Mucosa of gallbladder (tissue), 1 donor: Measurements from ENCODE around the gene SPG11. TPM values are rescaled to one million over a fixed set of nuclear protein-coding genes. Genes with fewer than 3 reads are reported as not detected.

Experiments used
- DNase-seq: peaks from one replicate; pipeline ENCODE4 v3.0.0-alpha.2; 2020; ENCODE audit warnings: low spot score
- total RNA-seq: library from RNA; stranded (reverse); gene quantifications from one replicate; pipeline ENCODE4 v1.2.1, GENCODE V29; 2021
- donor health status: DM: no; HTN: no; CAD: no.

Gene SPG11
- total RNA-seq, 1 donor from 2014 or later, result 96.3 TPM

- DNase-seq, result no peak
Observed at GRCh38 chr15:44529864-44530604, 133.4 kb downstream of the SPG11 start.

- no peak for DNase-seq
Observed at GRCh38 chr15:44527241-44527640, 136.2 kb downstream of the SPG11 start.

- DNase-seq, result no peak
Observed at GRCh38 chr15:44525018-44525417, 138.4 kb downstream of the SPG11 start.

GRCh38 chr15:44519537-44519936 is 143.9 kb downstream of the SPG11 start:
- DNase-seq, result no peak

- no peak for DNase-seq
Observed at GRCh38 chr15:44516436-44516835, 147.0 kb downstream of the SPG11 start.

Other genes with a start within 250 kb of the SPG11 start
- gene CTDSPL2, start 236.0 kb downstream of the SPG11 start, total RNA-seq, result 32.4 TPM
- 52.1 TPM for gene EIF3J, start 126.5 kb downstream of the SPG11 start, total RNA-seq
- 2.2 TPM for gene PATL2, start 47.7 kb upstream of the SPG11 start, total RNA-seq
- gene B2M, start 47.9 kb upstream of the SPG11 start, total RNA-seq, result 2,061 TPM
- gene TRIM69, start 72.9 kb upstream of the SPG11 start, total RNA-seq, result 29.8 TPM